ENCODE results near the gene TCF7L1.

Gene TCF7L1

GRCh38 chr2:85257970-85258605 lies 124.9 kb downstream of the TCF7L1 start:
- no peak for DNase-seq (ENCODE audit: extremely low read depth, low read depth)
- no peak overlapping the region for H3K4me3 ChIP-seq (replicated peaks; ENCODE audit: low read depth, low read length)
- TF ChIP-seq CTCF (IDR thresholded peaks at IDR 0.05; ENCODE audit: low read depth, low read length, missing control alignments): no peak

GRCh38 chr2:85259101-85259590 lies 126.0 kb downstream of the TCF7L1 start:
- DNase-seq (ENCODE audit: extremely low read depth, low read depth): no peak
- H3K4me3 ChIP-seq (replicated peaks; ENCODE audit: low read depth, low read length): no peak overlapping the region
- TF ChIP-seq CTCF (IDR thresholded peaks at IDR 0.05; ENCODE audit: low read depth, low read length, missing control alignments): no peak

- no peak for TF ChIP-seq CTCF (IDR thresholded peaks at IDR 0.05; ENCODE audit: low read depth, low read length, missing control alignments)
- no peak overlapping the region for H3K4me3 ChIP-seq (replicated peaks; ENCODE audit: low read depth, low read length)
- DNase-seq (ENCODE audit: extremely low read depth, low read depth): no peak
Observed at GRCh38 chr2:85259879-85260278, 126.7 kb downstream of the TCF7L1 start.

GRCh38 chr2:85263591-85263990 lies 130.4 kb downstream of the TCF7L1 start:
- no peak overlapping the region for H3K4me3 ChIP-seq (replicated peaks; ENCODE audit: low read depth, low read length)
- no peak for DNase-seq (ENCODE audit: extremely low read depth, low read depth)

GRCh38 chr2:85264471-85264870 lies 131.3 kb downstream of the TCF7L1 start:
- DNase-seq (ENCODE audit: extremely low read depth, low read depth): no peak
- no peak overlapping the region for H3K4me3 ChIP-seq (replicated peaks; ENCODE audit: low read depth, low read length)
- TF ChIP-seq CTCF (IDR thresholded peaks at IDR 0.05; ENCODE audit: low read depth, low read length, missing control alignments): no peak

More at GRCh38 chr2:85263591-85263990, 130.4 kb downstream of the TCF7L1 start:
- no peak for TF ChIP-seq CTCF (IDR thresholded peaks at IDR 0.05; ENCODE audit: low read depth, low read length, missing control alignments)

GRCh38 chr2:85265304-85265703 lies 132.1 kb downstream of the TCF7L1 start:
- no peak overlapping the region for H3K4me3 ChIP-seq (replicated peaks; ENCODE audit: low read depth, low read length)
- no peak for DNase-seq (ENCODE audit: extremely low read depth, low read depth)
- no peak for TF ChIP-seq CTCF (IDR thresholded peaks at IDR 0.05; ENCODE audit: low read depth, low read length, missing control alignments)
